OCI-LY1 (cell line): ENCODE results near the gene UROD.

ENCODE experiments used
- H2AFZ ChIP-seq: fragments of 200-600 bp; sonication (generic), shearing (Covaris generic); 2 replicates; pipeline ENCODE4 v1.6.0; 2014; ENCODE audit warnings: antibody characterized with exemption, mild to moderate bottlenecking, low read length
- H3F3A ChIP-seq: fragments of 200-600 bp; sonication (generic), shearing (Covaris generic); 2 replicates; pipeline ENCODE4 v1.6.0; 2014; ENCODE audit warnings: mild to moderate bottlenecking, antibody characterized with exemption, low read length, moderate library complexity; ENCODE audit not compliant: insufficient read depth
- H3K27ac ChIP-seq: fragments of 200-600 bp; sonication (generic); 2 replicates; pipeline ENCODE4 v1.5.1; 2014; ENCODE audit warnings: low read length, mixed run types, mild to moderate bottlenecking, low read depth; ENCODE audit not compliant: poor library complexity, severe bottlenecking
- H3K27me3 ChIP-seq: fragments of 200-600 bp; sonication (generic); 2 replicates; pipeline ENCODE4 v1.6.0; 2014; ENCODE audit warnings: antibody characterized with exemption, mild to moderate bottlenecking, low read length, moderate library complexity; ENCODE audit not compliant: insufficient read depth
- H3K36me3 ChIP-seq: fragments of 200-600 bp; sonication (generic); 2 replicates; pipeline ENCODE4 v1.6.1; 2014; ENCODE audit warnings: mild to moderate bottlenecking, antibody characterized with exemption, low read length, moderate library complexity, mixed read lengths; ENCODE audit not compliant: insufficient read depth
- H3K4me1 ChIP-seq: fragments of 200-600 bp; sonication (generic); 2 replicates; pipeline ENCODE4 v1.5.1; 2014; ENCODE audit warnings: mild to moderate bottlenecking, low read length, moderate library complexity; ENCODE audit not compliant: insufficient read depth, severe bottlenecking
- H3K4me2 ChIP-seq: fragments of 200-600 bp; sonication (generic), shearing (Covaris generic); 2 replicates; pipeline ENCODE4 v1.6.1; 2014; ENCODE audit warnings: low read length
- H3K4me3 ChIP-seq: fragments of 200-600 bp; sonication (generic); 2 replicates; pipeline ENCODE4 v1.5.1; 2014; ENCODE audit warnings: low read length, low read depth, mild to moderate bottlenecking, mixed read lengths; ENCODE audit not compliant: poor library complexity, severe bottlenecking
- H3K79me2 ChIP-seq: fragments of 200-600 bp; shearing (Covaris generic); 2 replicates; pipeline ENCODE4 v1.6.1; 2016; ENCODE audit warnings: mixed run types, low read length, mixed read lengths; ENCODE audit not compliant: insufficient read depth
- H3K9ac ChIP-seq: fragments of 200-600 bp; sonication (generic), shearing (Covaris generic); 2 replicates; pipeline ENCODE4 v1.6.1; 2014; ENCODE audit warnings: mild to moderate bottlenecking, low read length, mixed read lengths
- H3K9me2 ChIP-seq: fragments of 200-600 bp; sonication (generic), shearing (Covaris generic); 2 replicates; pipeline ENCODE4 v1.6.1; 2014; ENCODE audit warnings: low read depth, mild to moderate bottlenecking, low read length, mixed read lengths
- H3K9me3 ChIP-seq: fragments of 200-600 bp; shearing (Covaris generic); 2 replicates; pipeline ENCODE4 v1.6.1; 2014; ENCODE audit warnings: low read length, mixed read lengths
- H4K20me1 ChIP-seq: fragments of 200-600 bp; sonication (generic), shearing (Covaris generic); 2 replicates; pipeline ENCODE4 v1.6.0; 2016; ENCODE audit warnings: mild to moderate bottlenecking, low read length; ENCODE audit not compliant: insufficient read depth
- CTCF ChIP-seq: fragments of 200-600 bp; sonication (generic), shearing (Covaris generic); IDR thresholded peaks from 2 replicates; pipeline ENCODE4 v1.5.1; 2017; ENCODE audit warnings: mild to moderate bottlenecking, antibody characterized with exemption, low read length, moderate library complexity, mixed read lengths
- EZH2 ChIP-seq: fragments of 200-600 bp; sonication (generic), shearing (Covaris generic); IDR thresholded peaks from 2 replicates; pipeline ENCODE4 v1.8.0; 2017; ENCODE audit warnings: borderline replicate concordance, mixed run types, mild to moderate bottlenecking, antibody characterized with exemption, low read length, moderate library complexity, mixed read lengths

Gene UROD

GRCh38 chr1:44985747-44986359, 26.2 kb upstream of the UROD start:
- peak overlapping the region; percentile 89 for H3K4me3 ChIP-seq
- H3K27ac ChIP-seq: no peak overlapping the region
- peaks cover 21% of the 10 kb centered on the region for H3K79me2 ChIP-seq
- H4K20me1 ChIP-seq: no peaks in the 10 kb centered on the region
- no peak for TF ChIP-seq CTCF
- TF ChIP-seq EZH2: no peak
- peak overlapping the region; percentile 98 for H3K4me2 ChIP-seq
- H3K9me3 ChIP-seq: no peaks in the 10 kb centered on the region
- H3K4me1 ChIP-seq: peaks cover 15% of the 10 kb centered on the region
- no peaks in the 10 kb centered on the region for H3K27me3 ChIP-seq
- H3K9me2 ChIP-seq: no peaks in the 10 kb centered on the region
- H3K36me3 ChIP-seq: peaks cover 6% of the 10 kb centered on the region
- H3K9ac ChIP-seq: peak overlapping the region; percentile 68
- H3F3A ChIP-seq: no peaks in the 10 kb centered on the region
- H2AFZ ChIP-seq: no peak overlapping the region

GRCh38 chr1:44988531-44989156, 23.4 kb upstream of the UROD start:
- Histone ChIP-seq H2AFZ (no peak overlapping the region), H3K4me1 (peaks cover 19% of the 10 kb centered on the region), H3K9ac (no peak overlapping the region), H3K9me2 (no peaks in the 10 kb centered on the region), H4K20me1 (no peaks in the 10 kb centered on the region), H3K4me2 (no peak overlapping the region), H3K4me3 (no peak overlapping the region), H3F3A (no peaks in the 10 kb centered on the region), H3K36me3 (no peaks in the 10 kb centered on the region), H3K9me3 (no peaks in the 10 kb centered on the region), H3K79me2 (peaks cover 15% of the 10 kb centered on the region), H3K27ac (no peak overlapping the region), H3K27me3 (no peaks in the 10 kb centered on the region)
- no peak for TF ChIP-seq CTCF
- no peak for TF ChIP-seq EZH2

GRCh38 chr1:44994309-44994898, 17.6 kb upstream of the UROD start:
- no peaks in the 10 kb centered on the region for H3K9me3 ChIP-seq
- no peak overlapping the region for H3K4me3 ChIP-seq
- no peak overlapping the region for H2AFZ ChIP-seq
- H3K4me2 ChIP-seq: no peak overlapping the region
- H3K9me2 ChIP-seq: no peaks in the 10 kb centered on the region
- H3K79me2 ChIP-seq: no peaks in the 10 kb centered on the region
- H3K4me1 ChIP-seq: peaks cover 4% of the 10 kb centered on the region
- TF ChIP-seq EZH2: no peak
- no peak for TF ChIP-seq CTCF
- no peaks in the 10 kb centered on the region for H3K36me3 ChIP-seq
- H3K27me3 ChIP-seq: no peaks in the 10 kb centered on the region
- no peak overlapping the region for H3K27ac ChIP-seq
- H3K9ac ChIP-seq: no peak overlapping the region
- no peaks in the 10 kb centered on the region for H4K20me1 ChIP-seq
- H3F3A ChIP-seq: no peaks in the 10 kb centered on the region
